GM23338 (cell line): ENCODE results near the gene CACNA1B. TPM values are rescaled to one million over a fixed set of nuclear protein-coding genes. Genes with fewer than 3 reads are reported as not detected.

Experiments used
- ATAC-seq: fragments of 200-7000 bp; cut with Tn5 transposase; 3 replicates; pipeline ENCODE4 v1.9.1; 2020
- DNase-seq: peaks from one replicate; pipeline ENCODE4 v3.0.0-alpha.2; 2015; ENCODE audit warnings: low spot score
- H2AFZ ChIP-seq: fragments of 200-600 bp; sonication (generic); 2 replicates; pipeline ENCODE4 v1.8.0; 2016; ENCODE audit warnings: antibody characterized with exemption, mild to moderate bottlenecking, moderate library complexity
- H3F3A ChIP-seq: fragments of 200-600 bp; sonication (generic); replicated peaks from 2 replicates; pipeline ENCODE4 v1.8.0; 2017; ENCODE audit warnings: antibody characterized with exemption, mixed run types, low read depth
- H3K27ac ChIP-seq: fragments of 200-600 bp; sonication (generic); 2 replicates; pipeline ENCODE4 v1.6.1; 2016; ENCODE audit warnings: low read depth
- H3K27me3 ChIP-seq: fragments of 200-600 bp; sonication (generic); 2 replicates; pipeline ENCODE4 v1.8.0; 2016; ENCODE audit warnings: mild to moderate bottlenecking, mixed run types, moderate library complexity; ENCODE audit not compliant: insufficient read depth
- H3K36me3 ChIP-seq: fragments of 200-600 bp; sonication (generic); 2 replicates; pipeline ENCODE4 v1.8.0; 2016; ENCODE audit warnings: mild to moderate bottlenecking; ENCODE audit not compliant: insufficient read depth
- H3K4me1 ChIP-seq: fragments of 200-600 bp; sonication (generic); 2 replicates; pipeline ENCODE4 v1.8.0; 2016; ENCODE audit warnings: mild to moderate bottlenecking, moderate library complexity; ENCODE audit not compliant: insufficient read depth
- H3K4me2 ChIP-seq: fragments of 200-600 bp; sonication (generic); 2 replicates; pipeline ENCODE4 v1.7.1; 2017; ENCODE audit warnings: mixed run types
- H3K4me3 ChIP-seq: fragments of 200-600 bp; sonication (generic); 2 replicates; pipeline ENCODE4 v1.6.1; 2016; ENCODE audit warnings: mixed run types
- H3K79me2 ChIP-seq: fragments of 200-600 bp; sonication (generic); replicated peaks from 2 replicates; pipeline ENCODE4 v1.8.0; 2017; ENCODE audit warnings: mild to moderate bottlenecking; ENCODE audit not compliant: insufficient read depth
- H3K9me2 ChIP-seq: fragments of 200-600 bp; sonication (generic); 2 replicates; pipeline ENCODE4 v1.8.0; 2017; ENCODE audit not compliant: insufficient read depth
- H4K20me1 ChIP-seq: fragments of 200-600 bp; sonication (generic); replicated peaks from 2 replicates; pipeline ENCODE4 v1.8.0; 2017; ENCODE audit warnings: mild to moderate bottlenecking; ENCODE audit not compliant: insufficient read depth
- H3K27ac Mint-ChIP-seq: 2 replicates; pipeline ENCODE4 v1.8.0; 2020; ENCODE audit warnings: inconsistent platforms, mild to moderate bottlenecking, moderate library complexity, mixed read lengths
- H3K27me3 Mint-ChIP-seq: 3 replicates; pipeline ENCODE4 v1.8.0; 2022; ENCODE audit warnings: low read depth, mild to moderate bottlenecking, moderate library complexity, mixed read lengths, inconsistent platforms; ENCODE audit not compliant: insufficient read depth, poor library complexity
- H3K36me3 Mint-ChIP-seq: 3 replicates; pipeline ENCODE4 v1.8.0; 2021; ENCODE audit warnings: low read depth, mild to moderate bottlenecking, inconsistent platforms, moderate library complexity, mixed read lengths
- H3K4me1 Mint-ChIP-seq: 3 replicates; pipeline ENCODE4 v1.8.0; 2020; ENCODE audit warnings: mild to moderate bottlenecking, inconsistent platforms, mixed read lengths
- H3K4me3 Mint-ChIP-seq: 3 replicates; pipeline ENCODE4 v1.8.0; 2021; ENCODE audit warnings: moderate library complexity, mild to moderate bottlenecking, inconsistent platforms, mixed read lengths
- H3K9me3 Mint-ChIP-seq: 3 replicates; pipeline ENCODE4 v1.8.0; 2020; ENCODE audit warnings: moderate library complexity, mild to moderate bottlenecking, inconsistent platforms, mixed read lengths
- CREB1 ChIP-seq: fragments of 250-450 bp; sonication (Bioruptor Pico); IDR thresholded peaks from 2 replicates; pipeline ENCODE4 v1.5.0; 2020; ENCODE audit warnings: low read depth, mild to moderate bottlenecking, moderate library complexity
- CTCF ChIP-seq, 2 experiments: fragments of 200-600 bp in 1 of 2; sonication (generic) in 1 of 2; conservative IDR thresholded peaks; 2 replicates each; pipeline versions ENCODE4 v1.5.1 to v1.6.1; 2016 to 2017; ENCODE audit warnings: antibody characterized with exemption in 2 of 2, low read depth in 2 of 2, mild to moderate bottlenecking in 2 of 2, moderate library complexity in 1 of 2
- ETS1 ChIP-seq: IDR thresholded peaks from 2 replicates; pipeline ENCODE4 v1.6.1; 2016; ENCODE audit warnings: antibody characterized with exemption
- EZH2 ChIP-seq: fragments of 200-600 bp; sonication (generic); IDR thresholded peaks from one replicate; pipeline ENCODE4 v1.8.0; 2017; ENCODE audit warnings: antibody characterized with exemption, mild to moderate bottlenecking, low read depth; ENCODE audit not compliant: unreplicated experiment
- JUNB ChIP-seq: IDR thresholded peaks from one replicate; pipeline ENCODE4 v1.6.1; 2016; ENCODE audit warnings: antibody characterized with exemption; ENCODE audit not compliant: unreplicated experiment
- NANOG ChIP-seq: IDR thresholded peaks from 2 replicates; pipeline ENCODE4 v1.6.1; 2016; ENCODE audit warnings: antibody characterized with exemption, borderline replicate concordance
- POLR2AphosphoS5 ChIP-seq: IDR thresholded peaks from 2 replicates; pipeline ENCODE4 v1.6.1; 2016; ENCODE audit warnings: antibody characterized with exemption, low read depth
- REST ChIP-seq: IDR thresholded peaks from one replicate; pipeline ENCODE4 v1.6.1; 2018; ENCODE audit warnings: antibody characterized with exemption; ENCODE audit not compliant: unreplicated experiment
- STAT1 ChIP-seq: IDR thresholded peaks from one replicate; pipeline ENCODE4 v1.6.1; 2016; ENCODE audit warnings: antibody characterized with exemption; ENCODE audit not compliant: unreplicated experiment
- ZNF331 ChIP-seq: fragments of 250-450 bp; sonication (Bioruptor Pico); IDR thresholded peaks from 2 replicates; pipeline ENCODE4 v1.5.0; 2020; ENCODE audit warnings: low read depth, mild to moderate bottlenecking, moderate library complexity
- ZNF462 ChIP-seq: fragments of 250-450 bp; sonication (Bioruptor Pico); IDR thresholded peaks from 2 replicates; pipeline ENCODE4 v1.5.0; 2020; ENCODE audit warnings: mild to moderate bottlenecking, moderate library complexity
- polyA plus RNA-seq: library from polyadenylated mRNA; unstranded; fragments of >200 nt; fragmentation: Nextera tagmentation; extraction: Ambion mirVana; gene quantifications from 2 replicates; pipeline ENCODE4 v1.2.1, GENCODE V29; 2016
- total RNA-seq: library from RNA; depleted of rRNA; stranded (reverse); fragments of >200 nt; shearing (Covaris generic); gene quantifications from 2 replicates; pipeline ENCODE4 v1.2.3, GENCODE V29; 2014

Gene CACNA1B
- total and polyA plus RNA-seq, 2 experiments from 2014 or later = 1.1 to 10.4 TPM

GRCh38 chr9:137982200-137982599 lies 104.6 kb downstream of the CACNA1B start (continued):
- TF ChIP-seq REST (no peak), CREB1 (no peak), JUNB (no peak), EZH2 (no peak), NANOG (no peak)

GRCh38 chr9:137984005-137984404 lies 106.4 kb downstream of the CACNA1B start:
- Histone ChIP-seq H3K4me2 (no peak overlapping the region), H3K27ac (no peak overlapping the region), H4K20me1 (no peaks in the 10 kb centered on the region), H3K79me2 (no peaks in the 10 kb centered on the region), H3K36me3 (no peaks in the 10 kb centered on the region; the same call in 1 of the 2 replicates), H3F3A (no peaks in the 10 kb centered on the region), H3K27me3 (no peaks in the 10 kb centered on the region), H2AFZ (no peak overlapping the region), H3K4me3 (no peak overlapping the region), H3K9me2 (no peaks in the 10 kb centered on the region; the same call in 1 of the 2 replicates), H3K4me1 (no peaks in the 10 kb centered on the region)
- H3K27me3 Mint-ChIP-seq = peaks cover 13% of the 10 kb centered on the region
- no peak overlapping the region for H3K4me3 Mint-ChIP-seq
- peaks cover 80% of the 10 kb centered on the region for H3K36me3 Mint-ChIP-seq
- H3K4me1 Mint-ChIP-seq = no peaks in the 10 kb centered on the region
- peaks cover 25% of the 10 kb centered on the region for H3K9me3 Mint-ChIP-seq
- no peak overlapping the region for H3K27ac Mint-ChIP-seq
- ATAC-seq (no peak), DNase-seq (no peak)
- no peak for TF ChIP-seq CREB1
- no peak for TF ChIP-seq POLR2AphosphoS5
- TF ChIP-seq CTCF (conservative IDR thresholded peaks at IDR 0.05; ENCODE audit: low read depth in 2 of 2) = no peak
- TF ChIP-seq ETS1 = no peak
- TF ChIP-seq ZNF462 = no peak
- no peak for TF ChIP-seq ZNF331 (CRISPR knock-in tag)
- TF ChIP-seq NANOG = no peak
- no peak for TF ChIP-seq STAT1
- no peak for TF ChIP-seq EZH2
